PFSK-1 (cell line): ENCODE data around the gene SCN8A.

Source experiments
- FOXP2 ChIP-seq: optimal IDR thresholded peaks from 2 replicates; pipeline ENCODE3; 2011; ENCODE audit warnings: borderline replicate concordance, control low read depth, inconsistent platforms; ENCODE audit not compliant: insufficient read depth; ENCODE audit errors: extremely low read length, extremely low read depth
- POLR2AphosphoS5 ChIP-seq: IDR thresholded peaks from 2 replicates; pipeline ENCODE4 v1.6.1; 2012; ENCODE audit warnings: low read depth, mild to moderate bottlenecking, control low read depth, low read length, moderate library complexity
- SIN3A ChIP-seq: IDR thresholded peaks from 2 replicates; pipeline ENCODE4 v1.6.1; 2012; ENCODE audit warnings: mild to moderate bottlenecking, low read length, moderate library complexity, borderline replicate concordance; ENCODE audit not compliant: insufficient read depth
- TAF1 ChIP-seq: IDR thresholded peaks from 2 replicates; pipeline ENCODE4 v1.6.1; 2012; ENCODE audit warnings: low read length, control low read depth, borderline replicate concordance; ENCODE audit not compliant: insufficient read depth
- TF ChIP-seq, protein P1 (sequence below), 2 experiments: IDR thresholded peaks; 2 replicates each; pipeline versions ENCODE4 v1.6.1 to v1.8.0; 2011 to 2012; ENCODE audit warnings: low read depth in 2 of 2, low read length in 2 of 2, control low read depth in 1 of 2, inconsistent platforms in 1 of 2, mild to moderate bottlenecking in 1 of 2, moderate library complexity in 1 of 2; ENCODE audit not compliant: insufficient read depth in 1 of 2

Gene SCN8A

DNA sequence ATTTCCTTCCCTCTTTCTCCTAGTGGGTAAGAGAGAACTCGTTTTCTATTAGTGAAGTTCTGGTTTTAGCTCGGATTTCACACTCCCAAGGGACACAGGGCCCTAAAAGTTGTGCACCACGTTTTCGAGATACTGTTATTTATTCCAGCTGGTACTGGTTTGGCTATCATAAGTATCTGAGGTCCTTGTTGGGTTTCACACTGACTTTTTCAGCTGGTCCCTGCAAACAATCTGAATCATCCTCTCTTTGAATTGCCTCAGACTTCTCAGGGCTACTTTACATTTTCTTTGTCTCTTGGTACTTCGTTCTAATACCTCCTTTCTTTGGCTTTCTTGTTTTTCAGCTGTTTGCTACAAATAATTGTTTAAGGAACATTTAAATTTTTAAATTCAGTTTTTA lies 75.7 kb downstream of the SCN8A start:
- no peak for TF ChIP-seq TAF1
- TF ChIP-seq SIN3A: no peak

DNA sequence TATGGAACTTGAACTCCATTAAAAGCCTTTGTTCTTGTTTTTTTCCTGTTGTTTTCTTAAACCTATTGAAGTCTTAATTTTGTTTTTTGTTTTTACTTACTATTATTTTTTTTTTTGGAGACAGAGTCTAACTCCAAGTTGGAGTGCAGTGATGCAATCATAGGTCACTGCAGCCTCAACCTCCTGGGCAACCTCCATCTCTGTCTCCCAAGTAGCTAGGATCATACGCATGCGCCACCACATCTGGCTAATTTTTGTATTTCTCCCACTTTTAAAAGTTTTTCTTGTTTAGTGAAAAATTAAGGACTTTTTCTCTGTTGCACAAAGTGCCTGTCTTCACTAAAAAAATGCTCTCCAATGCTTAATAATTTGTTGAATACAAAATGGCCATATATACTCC lies 76.2 kb downstream of the SCN8A start:
- no peak for TF ChIP-seq TAF1
- TF ChIP-seq POLR2AphosphoS5: no peak
- no peak for TF ChIP-seq SIN3A
- no peak for TF ChIP-seq FOXP2
- TF ChIP-seq, protein P1, sequence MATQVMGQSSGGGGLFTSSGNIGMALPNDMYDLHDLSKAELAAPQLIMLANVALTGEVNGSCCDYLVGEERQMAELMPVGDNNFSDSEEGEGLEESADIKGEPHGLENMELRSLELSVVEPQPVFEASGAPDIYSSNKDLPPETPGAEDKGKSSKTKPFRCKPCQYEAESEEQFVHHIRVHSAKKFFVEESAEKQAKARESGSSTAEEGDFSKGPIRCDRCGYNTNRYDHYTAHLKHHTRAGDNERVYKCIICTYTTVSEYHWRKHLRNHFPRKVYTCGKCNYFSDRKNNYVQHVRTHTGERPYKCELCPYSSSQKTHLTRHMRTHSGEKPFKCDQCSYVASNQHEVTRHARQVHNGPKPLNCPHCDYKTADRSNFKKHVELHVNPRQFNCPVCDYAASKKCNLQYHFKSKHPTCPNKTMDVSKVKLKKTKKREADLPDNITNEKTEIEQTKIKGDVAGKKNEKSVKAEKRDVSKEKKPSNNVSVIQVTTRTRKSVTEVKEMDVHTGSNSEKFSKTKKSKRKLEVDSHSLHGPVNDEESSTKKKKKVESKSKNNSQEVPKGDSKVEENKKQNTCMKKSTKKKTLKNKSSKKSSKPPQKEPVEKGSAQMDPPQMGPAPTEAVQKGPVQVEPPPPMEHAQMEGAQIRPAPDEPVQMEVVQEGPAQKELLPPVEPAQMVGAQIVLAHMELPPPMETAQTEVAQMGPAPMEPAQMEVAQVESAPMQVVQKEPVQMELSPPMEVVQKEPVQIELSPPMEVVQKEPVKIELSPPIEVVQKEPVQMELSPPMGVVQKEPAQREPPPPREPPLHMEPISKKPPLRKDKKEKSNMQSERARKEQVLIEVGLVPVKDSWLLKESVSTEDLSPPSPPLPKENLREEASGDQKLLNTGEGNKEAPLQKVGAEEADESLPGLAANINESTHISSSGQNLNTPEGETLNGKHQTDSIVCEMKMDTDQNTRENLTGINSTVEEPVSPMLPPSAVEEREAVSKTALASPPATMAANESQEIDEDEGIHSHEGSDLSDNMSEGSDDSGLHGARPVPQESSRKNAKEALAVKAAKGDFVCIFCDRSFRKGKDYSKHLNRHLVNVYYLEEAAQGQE (IDR thresholded peaks at IDR 0.05; ENCODE audit: insufficient read depth in 1 of 2, low read depth in 2 of 2, low read length in 2 of 2): no peak

DNA sequence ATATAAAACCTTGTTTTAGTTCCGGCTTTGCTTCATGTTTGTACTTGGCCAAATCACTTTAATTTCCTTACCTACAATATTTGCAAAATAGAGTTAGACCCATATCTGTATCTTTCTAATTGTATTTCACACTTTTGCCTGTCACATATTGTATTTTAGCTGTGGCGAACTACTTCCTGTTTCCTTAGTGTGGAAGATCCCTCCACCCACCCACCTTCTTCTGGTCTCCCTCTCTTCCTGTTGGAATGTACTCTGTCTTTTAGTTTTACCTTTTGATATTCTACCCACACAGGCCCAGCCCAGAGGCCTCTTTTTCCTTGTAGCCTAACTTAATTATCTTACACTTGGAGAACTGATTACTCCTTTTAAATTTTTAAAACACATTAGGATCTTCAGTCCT lies 78.2 kb downstream of the SCN8A start:
- no peak for TF ChIP-seq SIN3A
- TF ChIP-seq POLR2AphosphoS5: no peak
- TF ChIP-seq, protein P1 (IDR thresholded peaks at IDR 0.05; ENCODE audit: insufficient read depth in 1 of 2, low read depth in 2 of 2, low read length in 2 of 2): no peak
- TF ChIP-seq TAF1: no peak
- no peak for TF ChIP-seq FOXP2

DNA sequence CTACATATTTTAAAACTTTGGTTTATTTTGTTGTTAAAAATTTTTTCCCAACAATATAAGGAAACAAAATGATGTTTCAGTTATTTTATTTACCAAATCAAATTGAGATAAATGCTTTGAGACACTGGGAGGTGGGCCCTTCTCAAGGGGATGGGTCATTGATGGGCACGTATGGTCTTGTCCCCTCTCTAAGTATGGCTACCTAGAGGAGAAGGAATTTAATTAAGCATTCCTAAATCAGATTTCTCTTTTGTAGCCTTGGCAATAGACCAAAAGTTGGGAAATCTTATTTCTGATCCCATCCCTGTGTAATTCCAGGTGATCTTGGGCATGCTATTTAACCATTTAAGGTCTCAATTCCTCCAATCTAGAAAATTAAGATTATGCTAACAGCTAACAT lies 79.0 kb downstream of the SCN8A start:
- TF ChIP-seq TAF1 (no peak), SIN3A (no peak), FOXP2 (no peak), POLR2AphosphoS5 (no peak)
- TF ChIP-seq, protein P1 (IDR thresholded peaks at IDR 0.05; ENCODE audit: insufficient read depth in 1 of 2, low read depth in 2 of 2, low read length in 2 of 2): no peak

DNA sequence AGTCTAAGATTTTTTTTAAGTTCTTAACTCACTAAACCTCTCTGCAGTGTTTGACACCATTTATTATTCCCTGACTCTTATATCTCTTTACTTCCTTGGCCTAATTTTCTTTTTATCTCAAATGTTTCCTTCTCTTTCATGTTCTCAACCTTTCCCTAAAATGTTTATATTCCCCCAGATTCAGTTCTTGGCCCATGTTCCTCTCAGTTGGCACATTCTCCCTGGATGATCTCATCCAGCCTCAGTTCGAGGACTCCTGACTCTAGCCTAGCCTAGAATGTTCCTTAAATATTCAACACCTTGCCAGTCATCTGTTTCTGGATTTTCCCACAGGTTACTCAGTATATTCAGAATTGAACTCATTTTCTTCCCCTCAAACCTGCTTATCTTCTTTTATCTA lies 81.3 kb downstream of the SCN8A start:
- TF ChIP-seq POLR2AphosphoS5 (no peak), SIN3A (no peak), TAF1 (no peak), FOXP2 (no peak)
- TF ChIP-seq, protein P1 (IDR thresholded peaks at IDR 0.05; ENCODE audit: insufficient read depth in 1 of 2, low read depth in 2 of 2, low read length in 2 of 2): no peak
